T47D (cell line): ENCODE measurements around the gene TTC21A.
A peak's percentile ranks its signal among the peaks of the same experiment; 100 is the strongest.
"Not testable (repeated sequence)": the region's sequence is repeated elsewhere in the genome, so short reads cannot be mapped to it uniquely, and the experiment has no call there.

Experiments used
- DNase-seq, 2 experiments: peaks; one replicate each; pipeline versions ENCODE4 v3.0.0 to v3.0.0-alpha.2; 2011 to 2012; ENCODE audit warnings: low read depth in 1 of 2, low spot score in 1 of 2
- JUND ChIP-seq: IDR thresholded peaks from 2 replicates; pipeline ENCODE4 v1.6.1; 2012; ENCODE audit warnings: low read depth
- in situ Hi-C: cut with HindIII; loops from 2 replicates; pipeline ENCODE4 v1.10.0; 2016; ENCODE audit warnings: low sequenced_read_pairs, low pct_unique_long_range_greater_than_20kb

TTC21A gene

GRCh38 chr3:39107388-39108199 lies at the start of gene TTC21A, which contains the start of gene GORASP1:
TSS of gene TTC21A (plus strand) at chr3:39107680. CDS start at chr3:39107838, 158 bp downstream.
TSS of gene GORASP1 (minus strand) at chr3:39107627. CDS start at chr3:39107541, 86 bp downstream.
- DNase-seq: peak; percentile 89 to 92
- in situ Hi-C loops: no loop called here
- TF ChIP-seq JUND: no peak

- in situ Hi-C loops, DNase-seq: not testable (repeated sequence)
Observed at GRCh38 chr3:39061228-39061627, 46.3 kb upstream of the TTC21A start.

GRCh38 chr3:39062180-39062579 lies 45.3 kb upstream of the TTC21A start:
- no peak for DNase-seq
- TF ChIP-seq JUND: no peak
- in situ Hi-C loops: no loop called here

- in situ Hi-C loops: no loop called here
- TF ChIP-seq JUND: no peak
- no peak for DNase-seq
Observed at GRCh38 chr3:39063143-39063542, 44.3 kb upstream of the TTC21A start.

GRCh38 chr3:39064646-39065045 lies 42.8 kb upstream of the TTC21A start:
- no peak for TF ChIP-seq JUND
- no peak for DNase-seq
- in situ Hi-C loops: no loop called here

- DNase-seq: peak; percentile 21 to 54
- in situ Hi-C loops: no loop called here
- no peak for TF ChIP-seq JUND
Observed at GRCh38 chr3:39065197-39065596, 42.3 kb upstream of the TTC21A start.

GRCh38 chr3:39067286-39067685 lies 40.2 kb upstream of the TTC21A start:
- no peak for TF ChIP-seq JUND
- DNase-seq: no peak
- in situ Hi-C loops: no loop called here

GRCh38 chr3:39068556-39068955 lies 38.9 kb upstream of the TTC21A start:
- in situ Hi-C loops: no loop called here
- DNase-seq: no peak
- TF ChIP-seq JUND: no peak

- DNase-seq: no peak
- in situ Hi-C loops: no loop called here
Observed at GRCh38 chr3:39075910-39076309, 31.6 kb upstream of the TTC21A start.

GRCh38 chr3:39079530-39079929 lies 27.9 kb upstream of the TTC21A start:
- TF ChIP-seq JUND: no peak
- in situ Hi-C loops: no loop called here
- DNase-seq: no peak

More at GRCh38 chr3:39075910-39076309, 31.6 kb upstream of the TTC21A start:
- no peak for TF ChIP-seq JUND

GRCh38 chr3:39080026-39080425 lies 27.5 kb upstream of the TTC21A start:
- in situ Hi-C loops: no loop called here
- no peak for TF ChIP-seq JUND
- no peak for DNase-seq

GRCh38 chr3:39082666-39083313 lies 24.7 kb upstream of the TTC21A start:
- DNase-seq: no peak
- in situ Hi-C loops: no loop called here
- no peak for TF ChIP-seq JUND

GRCh38 chr3:39086144-39086543 lies 21.3 kb upstream of the TTC21A start:
- no peak for TF ChIP-seq JUND
- in situ Hi-C loops: no loop called here

More at GRCh38 chr3:39086144-39086543, 21.3 kb upstream of the TTC21A start:
- no peak for DNase-seq
